GM21529 (cell line): ENCODE data around the gene RIC8B.
"Not testable (repeated sequence)": the region's sequence is repeated elsewhere in the genome, so short reads cannot be mapped to it uniquely, and the experiment has no call there.

ENCODE experiments used
- ATAC-seq: cut with Tn5 transposase; IDR thresholded peaks from one replicate; pipeline ENCODE4 v1.9.1; 2021; ENCODE audit not compliant: unreplicated experiment

Gene RIC8B

GRCh38 chr12:106897981-106898901 lies 123.8 kb downstream of the RIC8B start:
- no peak for ATAC-seq

- ATAC-seq, result no peak
These were observed 126.1 kb downstream of the RIC8B start for GRCh38 chr12:106900554-106900953.

GRCh38 chr12:106901276-106901675 lies 126.8 kb downstream of the RIC8B start:
- no peak for ATAC-seq

GRCh38 chr12:106902053-106902452 lies 127.6 kb downstream of the RIC8B start:
- no peak for ATAC-seq

- no peak for ATAC-seq
These were observed 128.9 kb downstream of the RIC8B start for GRCh38 chr12:106903241-106903945.

- no peak for ATAC-seq
These were observed 132.2 kb downstream of the RIC8B start for GRCh38 chr12:106906715-106907114.

GRCh38 chr12:106907411-106907810 lies 132.9 kb downstream of the RIC8B start:
- no peak for ATAC-seq

- no peak for ATAC-seq
These were observed 133.4 kb downstream of the RIC8B start for GRCh38 chr12:106907846-106908245.

GRCh38 chr12:106908561-106908960 lies 134.1 kb downstream of the RIC8B start:
- ATAC-seq, result no peak

GRCh38 chr12:106910202-106910601 lies 135.7 kb downstream of the RIC8B start:
- peak; percentile 64 for ATAC-seq

- ATAC-seq, result no peak
These were observed 137.1 kb downstream of the RIC8B start for GRCh38 chr12:106911581-106911980.

GRCh38 chr12:106913456-106913855 lies 139.0 kb downstream of the RIC8B start:
- ATAC-seq, result no peak

- peak; percentile 71 for ATAC-seq
These were observed 140.5 kb downstream of the RIC8B start for GRCh38 chr12:106914796-106915634.

- ATAC-seq, result no peak
These were observed 141.1 kb downstream of the RIC8B start for GRCh38 chr12:106915635-106916026.

- no peak for ATAC-seq
These were observed 143.0 kb downstream of the RIC8B start for GRCh38 chr12:106917503-106917902.

- no peak for ATAC-seq
These were observed 144.3 kb downstream of the RIC8B start for GRCh38 chr12:106918746-106919145.

- ATAC-seq, result no peak
These were observed 145.5 kb downstream of the RIC8B start for GRCh38 chr12:106919910-106920544.

GRCh38 chr12:106921976-106922375 lies 147.5 kb downstream of the RIC8B start:
- not testable (repeated sequence) for ATAC-seq

- ATAC-seq, result not testable (repeated sequence)
These were observed 149.1 kb downstream of the RIC8B start for GRCh38 chr12:106923594-106923993.

GRCh38 chr12:106924268-106924861 lies 149.9 kb downstream of the RIC8B start:
- no peak for ATAC-seq
